SK-N-SH (cell line): Measurements from ENCODE around the gene CFAP251.
A peak's percentile ranks its signal among the peaks of the same experiment; 100 is the strongest.

Experiments used
- GABPA ChIP-seq: IDR thresholded peaks from 2 replicates; pipeline ENCODE4 v1.4.0; 2012; ENCODE audit warnings: low read depth, mild to moderate bottlenecking
- JUND ChIP-seq: IDR thresholded peaks from 2 replicates; pipeline ENCODE4 v1.4.0; 2012
- POLR2AphosphoS5 ChIP-seq: IDR thresholded peaks from 2 replicates; pipeline ENCODE4 v1.6.1; 2012; ENCODE audit warnings: low read depth, low read length
- SIN3A ChIP-seq: IDR thresholded peaks from 2 replicates; pipeline ENCODE4 v1.6.1; 2012; ENCODE audit warnings: low read depth, mild to moderate bottlenecking, low read length, moderate library complexity, borderline replicate concordance
- YY1 ChIP-seq: IDR thresholded peaks from 2 replicates; pipeline ENCODE4 v1.4.0; 2012; ENCODE audit warnings: low read depth, mild to moderate bottlenecking
- TF ChIP-seq, protein P1 (sequence below): fragments of 200-600 bp; sonication (generic); IDR thresholded peaks from 2 replicates; pipeline ENCODE4 v1.6.1; 2017; ENCODE audit warnings: antibody characterized with exemption, mild to moderate bottlenecking, moderate library complexity
- TF ChIP-seq, protein P2 (sequence below): IDR thresholded peaks from 2 replicates; pipeline ENCODE4 v1.4.0; 2012; ENCODE audit warnings: low read depth, borderline replicate concordance
- TF ChIP-seq, protein P3 (sequence below): IDR thresholded peaks from 2 replicates; pipeline ENCODE4 v1.4.0; 2012; ENCODE audit warnings: low read depth

DNA sequence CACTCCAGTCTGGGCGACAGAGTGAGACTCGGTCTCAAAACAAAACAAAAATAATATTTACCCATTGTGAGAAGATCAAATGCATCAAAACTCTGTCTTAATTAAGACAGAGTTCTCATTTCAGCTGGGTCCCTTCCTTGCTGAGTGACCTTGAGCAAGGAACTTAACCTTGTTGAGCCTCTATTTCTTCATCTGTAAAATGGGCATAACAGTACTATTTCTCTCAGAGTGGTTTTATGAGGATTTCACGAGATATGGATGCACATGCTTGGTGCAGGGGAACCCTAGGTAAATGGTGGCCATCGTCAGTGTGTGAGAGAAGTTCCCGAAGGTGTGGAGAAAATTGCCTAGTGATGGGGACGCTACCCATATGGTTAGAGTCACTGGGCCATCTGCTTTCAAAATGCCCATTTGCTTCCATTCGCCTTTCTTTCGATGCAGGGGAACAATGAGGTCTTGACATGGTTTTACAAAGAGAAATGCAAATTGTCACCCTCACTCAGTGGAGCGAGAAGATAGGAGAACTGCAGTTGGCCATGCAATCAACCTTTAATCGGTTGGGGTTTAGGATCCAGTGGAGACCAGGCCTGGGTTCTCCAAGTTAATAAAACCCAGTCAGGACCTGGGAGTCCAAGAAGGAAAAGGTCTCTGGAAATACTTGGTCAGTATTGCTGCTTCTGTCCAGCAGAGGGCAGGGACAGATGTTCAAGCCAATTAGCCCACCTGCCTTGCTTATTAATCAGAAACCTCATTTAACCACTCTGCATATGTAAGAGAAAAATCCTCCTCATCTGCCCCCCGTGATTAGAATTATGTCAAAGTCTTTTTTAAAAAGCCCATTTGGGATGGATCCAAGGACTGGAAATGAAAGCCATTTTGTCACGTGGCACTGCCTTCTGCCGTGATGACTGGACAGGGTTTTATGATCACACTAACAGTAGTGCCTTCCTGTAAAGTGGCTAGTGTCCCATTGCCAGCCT is 37.2 kb downstream of the CFAP251 start:
- TF ChIP-seq POLR2AphosphoS5: no peak
- TF ChIP-seq, protein P1, sequence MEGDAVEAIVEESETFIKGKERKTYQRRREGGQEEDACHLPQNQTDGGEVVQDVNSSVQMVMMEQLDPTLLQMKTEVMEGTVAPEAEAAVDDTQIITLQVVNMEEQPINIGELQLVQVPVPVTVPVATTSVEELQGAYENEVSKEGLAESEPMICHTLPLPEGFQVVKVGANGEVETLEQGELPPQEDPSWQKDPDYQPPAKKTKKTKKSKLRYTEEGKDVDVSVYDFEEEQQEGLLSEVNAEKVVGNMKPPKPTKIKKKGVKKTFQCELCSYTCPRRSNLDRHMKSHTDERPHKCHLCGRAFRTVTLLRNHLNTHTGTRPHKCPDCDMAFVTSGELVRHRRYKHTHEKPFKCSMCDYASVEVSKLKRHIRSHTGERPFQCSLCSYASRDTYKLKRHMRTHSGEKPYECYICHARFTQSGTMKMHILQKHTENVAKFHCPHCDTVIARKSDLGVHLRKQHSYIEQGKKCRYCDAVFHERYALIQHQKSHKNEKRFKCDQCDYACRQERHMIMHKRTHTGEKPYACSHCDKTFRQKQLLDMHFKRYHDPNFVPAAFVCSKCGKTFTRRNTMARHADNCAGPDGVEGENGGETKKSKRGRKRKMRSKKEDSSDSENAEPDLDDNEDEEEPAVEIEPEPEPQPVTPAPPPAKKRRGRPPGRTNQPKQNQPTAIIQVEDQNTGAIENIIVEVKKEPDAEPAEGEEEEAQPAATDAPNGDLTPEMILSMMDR: peak; percentile 62
- TF ChIP-seq, protein P2, sequence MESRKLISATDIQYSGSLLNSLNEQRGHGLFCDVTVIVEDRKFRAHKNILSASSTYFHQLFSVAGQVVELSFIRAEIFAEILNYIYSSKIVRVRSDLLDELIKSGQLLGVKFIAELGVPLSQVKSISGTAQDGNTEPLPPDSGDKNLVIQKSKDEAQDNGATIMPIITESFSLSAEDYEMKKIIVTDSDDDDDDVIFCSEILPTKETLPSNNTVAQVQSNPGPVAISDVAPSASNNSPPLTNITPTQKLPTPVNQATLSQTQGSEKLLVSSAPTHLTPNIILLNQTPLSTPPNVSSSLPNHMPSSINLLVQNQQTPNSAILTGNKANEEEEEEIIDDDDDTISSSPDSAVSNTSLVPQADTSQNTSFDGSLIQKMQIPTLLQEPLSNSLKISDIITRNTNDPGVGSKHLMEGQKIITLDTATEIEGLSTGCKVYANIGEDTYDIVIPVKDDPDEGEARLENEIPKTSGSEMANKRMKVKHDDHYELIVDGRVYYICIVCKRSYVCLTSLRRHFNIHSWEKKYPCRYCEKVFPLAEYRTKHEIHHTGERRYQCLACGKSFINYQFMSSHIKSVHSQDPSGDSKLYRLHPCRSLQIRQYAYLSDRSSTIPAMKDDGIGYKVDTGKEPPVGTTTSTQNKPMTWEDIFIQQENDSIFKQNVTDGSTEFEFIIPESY: no peak
- TF ChIP-seq SIN3A: no peak
- no peak for TF ChIP-seq GABPA
- TF ChIP-seq JUND: no peak
- TF ChIP-seq, protein P3, sequence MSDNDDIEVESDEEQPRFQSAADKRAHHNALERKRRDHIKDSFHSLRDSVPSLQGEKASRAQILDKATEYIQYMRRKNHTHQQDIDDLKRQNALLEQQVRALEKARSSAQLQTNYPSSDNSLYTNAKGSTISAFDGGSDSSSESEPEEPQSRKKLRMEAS: no peak
- TF ChIP-seq YY1: no peak
